ENCODE data around the gene TXLNB. TPM values are rescaled to one million over a fixed set of nuclear protein-coding genes. Genes with fewer than 3 reads are reported as not detected.
"Not testable (repeated sequence)": the region's sequence is repeated elsewhere in the genome, so short reads cannot be mapped to it uniquely, and the experiment has no call there.

Gene TXLNB
- total RNA-seq, 1 donor from 2014 or later, result 0.24 TPM

GRCh38 chr6:139265512-139266190, 26.1 kb downstream of the TXLNB start:
- no peak for ATAC-seq

DNA sequence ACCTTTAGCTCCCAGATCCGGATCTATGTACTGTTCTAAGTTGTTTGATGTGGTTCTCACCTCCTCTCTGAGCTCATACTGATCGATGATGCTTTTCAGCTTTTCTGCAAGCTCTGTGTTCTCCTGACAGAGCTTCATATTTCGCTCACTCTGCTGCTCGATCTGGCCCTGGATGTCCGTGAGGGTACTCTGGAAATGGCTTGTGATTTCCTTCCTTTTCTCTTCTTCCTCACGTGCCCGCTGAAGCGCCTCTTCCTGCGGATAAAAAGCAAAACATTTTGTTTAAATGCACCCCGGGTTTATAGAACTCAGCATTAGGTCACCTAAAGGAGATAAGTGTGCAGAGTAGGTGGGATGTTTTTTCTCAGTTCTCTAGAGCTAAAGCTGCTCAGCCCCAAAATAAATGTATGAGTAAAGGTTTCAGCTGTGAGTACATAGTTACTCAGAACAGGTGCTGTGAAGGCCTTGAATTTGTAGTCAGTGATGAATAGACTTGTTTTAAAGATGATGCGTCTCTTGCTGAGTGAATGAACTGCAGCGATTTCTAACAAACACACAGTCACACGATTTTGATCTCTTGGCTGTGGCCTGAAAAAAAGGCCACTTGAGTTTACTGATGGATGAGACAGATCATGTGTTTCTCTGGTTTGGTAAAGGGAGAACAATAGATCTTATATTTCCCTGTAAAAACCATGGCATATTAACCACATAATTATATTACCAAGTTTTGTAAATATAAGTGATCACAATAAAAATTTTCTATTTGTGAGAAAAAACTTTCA, 29.1 kb downstream of the TXLNB start:
- ATAC-seq, result no peak

- ATAC-seq, result no peak
These were observed 33.9 kb downstream of the TXLNB start for GRCh38 chr6:139257821-139258398.

DNA sequence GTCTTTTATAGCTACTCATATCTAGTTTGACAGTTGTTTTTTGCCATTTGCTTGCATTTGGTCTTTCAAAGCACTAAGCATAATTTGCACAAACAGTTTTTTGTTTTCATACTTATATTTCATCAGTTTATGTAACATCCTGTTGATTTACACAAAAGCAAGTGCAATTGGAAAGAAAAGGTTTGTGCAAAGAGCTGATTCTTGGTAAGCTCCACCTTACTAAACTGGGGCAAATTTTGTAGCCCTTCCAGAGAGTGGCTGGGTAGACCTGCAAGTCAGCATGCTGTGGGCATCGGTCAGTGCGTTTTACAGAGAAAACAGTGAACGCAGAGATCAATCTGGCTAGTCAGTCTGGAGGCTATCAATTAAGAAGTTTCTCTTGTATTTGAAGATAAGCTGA, 34.5 kb downstream of the TXLNB start:
- ATAC-seq, result no peak

DNA sequence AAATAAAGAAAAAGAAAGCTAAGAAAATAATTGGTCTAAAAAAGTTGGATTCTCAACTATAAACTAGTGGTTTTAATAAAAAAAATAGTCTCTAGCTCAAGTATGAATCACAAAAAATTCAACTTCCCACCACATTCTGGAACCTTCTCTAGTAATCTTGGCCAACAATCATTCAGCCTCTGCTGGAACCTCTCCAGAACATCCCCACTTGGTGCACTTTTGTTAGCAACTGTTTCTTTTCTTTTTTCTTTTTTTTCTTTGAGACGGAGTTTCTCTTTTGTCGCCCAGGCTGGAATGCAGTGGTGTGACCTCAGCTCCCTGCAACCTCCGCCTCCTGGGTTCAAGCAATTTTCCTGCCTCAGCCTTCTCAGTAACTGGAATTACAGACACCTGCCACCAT, 35.7 kb downstream of the TXLNB start:
- ATAC-seq, result no peak

GRCh38 chr6:139254196-139254595, 37.6 kb downstream of the TXLNB start:
- ATAC-seq, result no peak

DNA sequence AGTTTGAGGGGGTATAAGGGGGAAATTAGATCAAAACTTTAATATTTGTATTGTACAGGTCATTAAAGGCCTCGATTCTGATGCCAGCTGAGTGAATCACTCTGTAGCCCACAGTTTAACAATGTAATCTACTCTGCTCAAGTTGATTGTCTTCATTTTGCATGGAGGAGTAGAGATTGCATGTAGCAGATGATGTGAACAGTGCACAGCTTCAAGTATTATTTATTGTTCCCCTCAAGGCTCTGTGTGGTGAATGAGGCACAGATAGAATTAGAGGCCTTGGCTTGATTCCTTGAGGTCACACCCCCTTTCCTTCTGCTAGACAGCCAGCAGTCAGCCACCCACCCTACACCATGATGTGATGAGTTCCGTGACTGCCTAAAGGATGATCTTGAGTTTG, 38.1 kb downstream of the TXLNB start:
- ATAC-seq, result no peak

DNA sequence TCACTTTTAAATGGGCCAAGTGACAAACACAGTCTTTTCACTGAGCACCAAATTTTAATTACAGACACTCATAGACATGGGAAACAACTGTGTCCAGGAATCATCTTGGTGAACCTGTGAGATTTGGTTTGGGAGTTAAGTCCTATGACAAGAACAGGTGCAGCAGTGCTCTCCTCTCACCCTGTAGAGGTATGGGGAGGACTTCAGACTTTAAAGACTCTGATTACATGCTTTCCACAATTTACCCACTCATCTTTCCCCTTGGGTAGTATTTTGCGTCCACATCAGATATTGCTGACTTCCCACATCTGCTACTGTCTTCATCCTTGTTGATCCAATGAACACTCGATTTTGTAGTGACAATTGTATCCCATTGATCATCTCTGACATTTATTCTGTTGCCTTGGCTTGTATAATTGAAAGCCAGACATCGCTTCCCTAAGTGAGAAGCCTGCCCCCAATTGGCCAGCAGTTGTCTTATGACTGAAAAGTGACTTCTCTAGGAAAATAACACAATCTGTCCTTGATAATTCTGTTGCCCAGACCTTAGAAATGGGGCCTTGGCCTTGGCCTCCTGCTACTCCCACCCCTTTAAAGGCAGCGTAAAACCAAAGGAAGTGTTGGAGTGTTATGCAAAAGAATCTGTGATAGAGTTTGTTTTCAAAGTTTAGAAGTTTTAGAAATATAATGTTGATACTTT, 40.0 kb downstream of the TXLNB start:
- no peak for ATAC-seq

- no peak for ATAC-seq
These were observed 40.6 kb downstream of the TXLNB start for GRCh38 chr6:139251045-139251690.

DNA sequence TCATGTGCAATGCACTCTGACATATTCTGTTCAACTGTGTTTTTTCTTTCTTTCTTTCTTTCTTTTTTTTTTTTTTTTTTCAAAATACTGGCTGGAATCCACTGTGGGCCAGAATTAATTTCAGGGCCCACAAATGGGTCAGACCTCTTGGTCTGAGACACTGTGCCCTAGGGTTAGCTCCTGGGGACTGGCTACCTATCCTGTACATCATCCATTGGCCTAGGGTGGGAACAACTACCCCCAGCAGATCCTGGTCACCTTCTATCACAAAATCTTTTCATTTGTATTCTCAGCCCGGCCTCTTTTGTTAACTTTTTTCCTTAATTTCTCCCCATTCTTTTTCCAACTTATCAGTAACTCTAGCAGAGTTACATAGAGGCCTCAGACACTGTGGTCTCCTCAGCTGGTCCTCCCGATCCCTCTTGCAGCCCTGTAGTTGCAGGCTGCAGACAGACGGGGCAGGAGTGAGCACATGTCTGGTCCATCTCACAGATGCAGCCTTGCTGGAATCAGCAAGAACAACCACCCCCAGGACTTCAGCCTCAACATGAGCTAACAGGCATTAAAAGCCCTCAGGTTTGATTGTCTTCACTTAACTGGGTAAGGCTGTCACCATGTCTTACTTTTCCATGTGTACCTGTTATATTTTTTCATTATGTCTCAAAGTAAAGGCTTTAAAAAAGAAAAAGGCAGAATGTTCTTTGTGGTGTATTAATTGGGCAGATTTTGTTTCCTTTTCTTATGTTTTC, 41.3 kb downstream of the TXLNB start:
- peak; percentile 78 for ATAC-seq

DNA sequence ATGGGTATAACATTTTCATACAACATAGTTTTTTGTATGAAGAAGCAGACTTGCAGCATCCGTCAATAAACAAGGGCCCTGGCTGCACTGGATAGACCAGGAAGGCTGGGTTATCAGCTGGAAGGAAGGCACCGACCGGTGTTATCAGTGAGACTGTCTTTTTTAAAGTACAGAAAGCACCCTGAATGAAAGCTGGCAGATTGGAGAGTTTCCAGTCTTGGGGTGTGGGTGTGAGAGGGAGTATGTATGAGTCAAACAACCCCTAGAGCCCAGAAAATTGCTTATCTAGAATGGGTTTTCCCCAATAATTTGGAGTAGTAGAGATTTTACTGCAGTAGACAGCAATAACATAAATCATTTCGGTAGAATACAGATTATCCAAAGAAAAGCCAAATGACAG, 42.4 kb downstream of the TXLNB start:
- no peak for ATAC-seq

- no peak for ATAC-seq
These were observed 42.9 kb downstream of the TXLNB start for GRCh38 chr6:139248911-139249310.

- no peak for ATAC-seq
These were observed 44.2 kb downstream of the TXLNB start for GRCh38 chr6:139247618-139248017.

DNA sequence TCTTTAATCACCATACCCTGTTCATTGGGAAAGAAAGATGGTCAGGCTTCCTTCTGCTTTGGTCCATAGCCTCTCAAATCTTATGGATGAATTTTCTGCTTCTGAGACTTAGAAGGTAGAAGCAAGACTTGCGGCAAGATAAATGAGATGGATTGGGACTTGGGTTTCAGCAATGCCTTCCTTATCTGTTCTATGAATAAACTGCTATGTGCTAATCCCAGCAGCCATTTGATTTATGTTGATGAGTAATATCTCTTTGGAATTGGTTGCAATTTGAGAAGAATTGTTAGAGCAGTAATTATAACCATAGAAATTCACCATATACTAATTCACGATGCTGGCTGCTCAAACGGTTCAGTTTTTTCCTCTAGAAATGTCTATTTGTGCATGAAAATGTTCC, 48.3 kb downstream of the TXLNB start:
- no peak for ATAC-seq

DNA sequence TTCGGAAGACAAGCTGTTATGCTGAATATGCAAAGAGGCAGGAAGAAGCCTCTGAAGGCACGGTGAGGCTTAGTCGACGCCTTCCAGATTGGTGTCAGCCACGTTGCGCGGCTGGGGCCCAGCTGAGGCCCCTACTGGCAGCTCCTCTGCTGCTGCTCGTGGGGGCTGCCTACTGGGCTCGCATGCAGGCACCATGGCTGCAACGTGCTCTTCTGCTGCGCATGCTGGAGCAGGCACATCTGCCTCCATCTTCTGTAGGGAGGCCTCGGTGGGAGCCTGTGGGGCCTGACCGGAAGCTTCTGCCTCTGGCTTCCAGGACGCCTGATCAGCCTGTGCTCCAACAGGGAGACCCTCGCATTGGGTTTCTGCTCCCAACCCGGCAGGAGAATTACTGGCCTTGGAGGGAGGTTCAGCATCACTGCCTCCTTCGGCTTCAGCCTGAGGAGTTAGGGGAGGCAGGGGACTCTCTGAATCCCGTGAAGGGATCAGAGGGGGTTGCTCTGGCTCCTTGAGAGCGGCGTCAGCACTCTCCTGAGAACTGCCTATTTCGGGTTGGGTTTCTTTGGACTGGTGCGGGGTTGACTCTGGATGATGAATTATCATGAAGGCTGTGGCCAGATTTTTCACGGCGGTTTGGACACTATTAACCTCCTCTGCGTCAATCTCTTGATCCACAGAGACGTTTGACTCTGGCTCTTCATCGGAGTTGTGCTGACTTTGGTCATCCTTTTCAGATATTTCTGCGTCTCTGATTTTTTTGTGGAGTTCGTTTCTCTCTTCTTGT, 49.1 kb downstream of the TXLNB start:
- ATAC-seq, result no peak

- ATAC-seq, result no peak
These were observed 51.4 kb downstream of the TXLNB start for GRCh38 chr6:139240161-139241010.

DNA sequence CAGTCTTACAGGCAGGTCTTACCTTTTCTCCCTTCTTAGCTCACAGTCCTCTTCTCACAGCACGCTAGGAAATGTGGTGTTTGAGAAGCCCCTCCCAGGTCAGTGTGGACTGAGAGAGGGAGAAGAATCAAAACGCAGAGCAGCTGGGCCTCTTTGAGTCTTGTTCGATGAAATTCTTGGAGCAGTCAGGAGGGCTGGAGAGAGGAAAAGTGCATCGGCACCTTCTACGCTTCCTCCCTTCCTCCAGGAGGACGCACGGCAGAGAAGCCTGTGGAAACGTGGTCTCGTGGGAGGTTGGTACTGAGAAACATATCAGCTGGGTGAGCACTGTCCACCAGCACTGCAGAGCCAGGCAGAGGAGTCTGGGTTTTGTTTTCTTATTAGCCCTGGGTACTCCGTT, 52.7 kb downstream of the TXLNB start:
- ATAC-seq, result no peak

- no peak for ATAC-seq
These were observed 55.7 kb downstream of the TXLNB start for GRCh38 chr6:139236105-139236504.

DNA sequence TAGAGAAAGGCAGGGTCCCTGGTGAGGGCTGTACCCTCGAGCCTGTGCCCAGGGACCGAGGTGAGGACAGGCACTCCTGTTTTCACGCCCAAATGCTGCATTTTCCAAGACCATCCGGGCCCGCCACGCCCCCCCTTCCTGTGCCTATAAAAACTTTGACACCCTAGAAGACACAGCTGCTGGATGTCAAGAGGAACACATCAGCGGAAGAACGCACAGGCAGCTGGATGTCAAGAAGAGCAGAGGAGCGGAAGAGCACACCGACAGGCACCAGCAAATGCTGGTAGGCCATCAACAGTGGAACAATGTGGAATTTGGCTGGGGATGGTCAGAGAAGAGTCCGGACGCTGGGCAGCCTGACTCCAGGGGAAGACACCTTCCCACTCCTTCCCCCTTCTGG, 56.1 kb downstream of the TXLNB start:
- ATAC-seq, result no peak

DNA sequence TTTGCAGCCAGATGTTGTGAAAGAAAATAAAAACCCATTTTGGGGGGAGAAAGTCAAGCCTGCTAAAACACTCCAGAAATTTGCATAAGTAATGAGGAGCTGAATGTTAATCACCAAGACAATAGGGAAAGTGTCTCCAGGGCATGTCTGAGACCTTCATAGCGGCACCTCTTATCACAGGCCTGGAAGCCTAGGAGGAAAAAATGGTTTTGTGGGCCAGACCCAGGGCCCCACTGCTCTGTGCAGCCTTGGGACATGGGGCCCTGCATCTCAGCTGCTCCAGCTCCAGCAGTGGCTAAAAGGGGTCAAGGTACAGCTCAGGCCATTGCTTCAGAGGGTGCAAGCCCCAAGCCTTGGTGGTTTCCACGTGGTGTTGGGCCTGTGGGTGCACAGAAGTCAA, 57.6 kb downstream of the TXLNB start:
- not testable (repeated sequence) for ATAC-seq
